B cell (primary cell): ENCODE results near the gene PRKACA. TPM values are rescaled to one million over a fixed set of nuclear protein-coding genes. Genes with fewer than 3 reads are reported as not detected.

Source experiments
- ATAC-seq: fragments of 200-7000 bp; cut with Tn5 transposase; one replicate; pipeline ENCODE4 v1.10.0; 2021; ENCODE audit warnings: low read depth, mild to moderate bottlenecking, moderate number of reproducible peaks, moderate library complexity
- CTCF ChIA-PET: fragments of 350-600 bp; sonication (Branson Sonifier 250); formaldehyde crosslinking; loops from one replicate; lab custom pipeline; 2021; ENCODE audit warnings: antibody characterized with exemption, inconsistent platforms; lab: Charles Lee
- POLR2A ChIA-PET: fragments of 350-600 bp; sonication (Branson Sonifier 250); formaldehyde crosslinking; loops from one replicate; lab custom pipeline; 2021; ENCODE audit warnings: antibody characterized with exemption; lab: Charles Lee
- DNase-seq: peaks from one replicate; pipeline ENCODE4 v3.0.0; 2013
- H2AFZ ChIP-seq: 2 replicates; pipeline ENCODE4 v1.6.1; 2012; ENCODE audit warnings: mild to moderate bottlenecking, low read depth, low read length; ENCODE audit not compliant: insufficient read depth, poor library complexity, severe bottlenecking
- H3K27ac ChIP-seq, 2 donors: 1 replicate in 1 of 2; 2 replicates in 1 of 2; pipeline ENCODE4 v1.5.1; 2012 to 2013; ENCODE audit warnings: low read length in 2 of 2, mild to moderate bottlenecking in 2 of 2, moderate library complexity in 1 of 2
- H3K27me3 ChIP-seq, 4 experiments: fragments of 200-600 bp in 1 of 4; sonication (generic) in 1 of 4; replicated peaks in 1 of 4; 1 replicate in 2 of 4; 2 replicates in 2 of 4; pipeline versions ENCODE4 v1.6.1 to v1.7.0; 2013 to 2016; ENCODE audit warnings: low read length in 3 of 4, mild to moderate bottlenecking in 2 of 4, mixed read lengths in 1 of 4, moderate library complexity in 1 of 4; ENCODE audit not compliant: insufficient read depth in 4 of 4, control insufficient read depth in 3 of 4; ENCODE audit errors: control extremely low read depth in 1 of 4
- H3K36me3 ChIP-seq, 2 experiments: replicated peaks in 1 of 2; 1 replicate in 1 of 2; 2 replicates in 1 of 2; pipeline versions ENCODE4 v1.6.1 to v1.7.1; 2013; ENCODE audit warnings: low read length in 1 of 2; ENCODE audit not compliant: insufficient read depth in 2 of 2, control insufficient read depth in 1 of 2; ENCODE audit errors: control extremely low read depth in 1 of 2, extremely low read depth in 1 of 2
- H3K4me1 ChIP-seq, 2 donors: fragments of 200-600 bp in 1 of 2; sonication (generic) in 1 of 2; 1 replicate in 1 of 2; 2 replicates in 1 of 2; pipeline versions ENCODE4 v1.5.1 to v1.6.1; 2013 to 2017; ENCODE audit warnings: low read length in 2 of 2; ENCODE audit not compliant: control insufficient read depth in 2 of 2, insufficient read depth in 2 of 2
- H3K4me2 ChIP-seq: replicated peaks from 2 replicates; pipeline ENCODE3; 2012; ENCODE audit warnings: mild to moderate bottlenecking, low read depth, low read length; ENCODE audit not compliant: poor library complexity, severe bottlenecking
- H3K4me3 ChIP-seq, 5 experiments: fragments of 200-600 bp in 1 of 5; sonication (generic) in 1 of 5; 1 replicate in 3 of 5; 2 replicates in 2 of 5; pipeline versions ENCODE4 v1.5.1 to v1.7.0; 2011 to 2016; ENCODE audit warnings: low read length in 4 of 5, mild to moderate bottlenecking in 4 of 5, low read depth in 2 of 5, control low read depth in 1 of 5, moderate library complexity in 1 of 5; ENCODE audit not compliant: insufficient read depth in 1 of 5; ENCODE audit errors: control extremely low read depth in 1 of 5, extremely low read depth in 1 of 5
- H3K79me2 ChIP-seq: fragments of 200-600 bp; sonication (generic); one replicate; pipeline ENCODE4 v1.6.0; 2016; ENCODE audit warnings: low read length; ENCODE audit not compliant: control insufficient read depth, insufficient read depth
- H3K9ac ChIP-seq: fragments of 200-600 bp; sonication (generic); 2 replicates; pipeline ENCODE4 v1.6.1; 2017; ENCODE audit warnings: mild to moderate bottlenecking, low read length, moderate library complexity
- H3K9me3 ChIP-seq, 3 donors: one replicate each; pipeline versions ENCODE4 v1.6.1 to v1.7.1; 2013; ENCODE audit warnings: low read length in 2 of 3; ENCODE audit not compliant: control insufficient read depth in 2 of 3, insufficient read depth in 1 of 3; ENCODE audit errors: control extremely low read depth in 1 of 3
- H4K20me1 ChIP-seq: 2 replicates; pipeline ENCODE4 v1.6.0; 2012; ENCODE audit warnings: mild to moderate bottlenecking, low read length; ENCODE audit not compliant: insufficient read depth, control insufficient read depth, poor library complexity, severe bottlenecking
- H3K27ac Mint-ChIP-seq: one replicate; pipeline ENCODE4 v1.8.0; 2021; ENCODE audit warnings: mixed read lengths
- H3K27me3 Mint-ChIP-seq: one replicate; pipeline ENCODE4 v1.8.0; 2021; ENCODE audit warnings: mixed read lengths
- H3K4me1 Mint-ChIP-seq: one replicate; pipeline ENCODE4 v1.8.0; 2021; ENCODE audit warnings: mixed read lengths
- H3K4me3 Mint-ChIP-seq: one replicate; pipeline ENCODE4 v1.8.0; 2021; ENCODE audit warnings: mixed read lengths
- H3K9me3 Mint-ChIP-seq: one replicate; pipeline ENCODE4 v1.8.0; 2022; ENCODE audit warnings: mixed read lengths; ENCODE audit not compliant: insufficient read depth
- EZH2 ChIP-seq: IDR thresholded peaks from 2 replicates; pipeline ENCODE4 v1.6.1; 2012; ENCODE audit warnings: borderline replicate concordance, low read depth, mild to moderate bottlenecking, moderate library complexity, low read length; ENCODE audit not compliant: insufficient read depth, poor library complexity, severe bottlenecking
- WGBS: methylation state at CpG from one replicate; pipeline ENCODE4 v1.1.5; 2013; ENCODE audit warnings: missing lambda C conversion rate; ENCODE audit not compliant: insufficient coverage; 5-methylcytosine and 5-hydroxymethylcytosine counted together
- intact Hi-C: fragments of 100-400 bp; cut with micrococcal nuclease; formaldehyde crosslinking; loops from one replicate; pipeline ENCODE4 v1.10.0; 2022
- polyA plus RNA-seq: library from polyadenylated mRNA; depleted of rRNA; stranded (reverse); fragments of >200 nt; gene quantifications from 2 replicates; pipeline ENCODE4 v1.2.3, GENCODE V29; 2012
- total RNA-seq, 2 donors: library from RNA; stranded (reverse); fragments of 120-200 nt in 1 of 2; gene quantifications; 1 replicate in 1 of 2; 2 replicates in 1 of 2; pipeline versions ENCODE4 v1.2.3 to v1.2.4, GENCODE V29; 2013 to 2022
- TF ChIP-seq, protein P1 (sequence below): fragments of 200-600 bp; IDR thresholded peaks from one replicate; pipeline ENCODE4 v1.8.0; 2022; ENCODE audit warnings: antibody characterized with exemption, mild to moderate bottlenecking

The PRKACA gene
- total and polyA plus RNA-seq, 2 donors (not counting 1 experiment from before 2014, with no cell fraction given) = 36.8 to 43.0 TPM

DNA sequence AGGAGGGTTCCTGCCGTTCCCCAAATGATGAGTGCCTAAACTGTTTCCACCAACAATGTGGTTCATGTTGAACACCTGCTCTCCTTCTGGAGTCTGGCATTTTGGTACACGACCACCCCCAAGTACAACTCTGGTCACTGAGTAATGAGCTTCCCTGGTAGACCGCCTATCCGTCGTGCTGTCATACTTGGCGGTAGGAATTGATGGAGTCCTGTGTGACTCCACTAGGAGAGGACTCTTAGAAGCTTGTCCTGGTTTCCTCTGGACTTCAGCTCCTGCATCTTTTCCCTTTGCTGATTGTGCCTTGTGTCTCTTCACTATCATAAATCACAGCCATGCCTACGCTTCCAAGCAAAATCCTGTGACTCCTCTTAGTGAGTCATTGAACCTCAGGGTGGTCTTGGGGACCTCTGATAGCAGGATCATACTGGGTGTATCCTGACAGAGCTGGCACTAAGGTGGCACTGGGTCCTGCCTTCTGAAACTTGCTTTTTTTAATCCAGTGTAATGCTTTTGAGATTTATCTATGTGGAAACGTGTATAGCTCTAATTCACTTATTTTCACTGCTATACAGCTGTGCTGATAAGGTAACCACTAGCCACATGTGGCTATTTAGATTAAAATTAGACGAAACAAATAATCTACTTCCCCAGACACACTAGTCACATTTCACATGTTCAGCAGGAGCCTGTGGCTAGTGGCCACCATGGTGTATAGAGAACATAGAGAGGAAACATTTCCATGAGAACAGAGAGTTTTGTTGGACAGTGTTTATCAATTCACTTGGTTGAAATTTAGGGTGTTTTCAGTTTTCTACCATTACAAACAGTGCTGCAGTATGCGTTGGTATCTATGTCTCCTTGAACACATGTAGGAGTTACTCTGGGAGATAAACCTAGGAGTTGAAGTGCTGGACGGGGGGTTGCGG is 25.0 kb upstream of the PRKACA start:
- Histone ChIP-seq H3K4me3 (no peak overlapping the region), H3K9me3 (no peaks in the 10 kb centered on the region), H3K27ac (no peak overlapping the region), H3K79me2 (peaks cover 80% of the 10 kb centered on the region), H3K36me3 (no peaks in the 10 kb centered on the region), H3K4me2 (no peak overlapping the region), H3K9ac (no peak overlapping the region), H4K20me1 (no peaks in the 10 kb centered on the region), H3K27me3 (no peaks in the 10 kb centered on the region), H2AFZ (no peak overlapping the region), H3K4me1 (peaks cover 0 to 9% of the 10 kb centered on the region in 2 donors)
- WGBS = 97% methylated on average over 9 of the region's 12 CpGs
- DNase-seq (no peak), ATAC-seq (no peak)
- TF ChIP-seq, protein P1, sequence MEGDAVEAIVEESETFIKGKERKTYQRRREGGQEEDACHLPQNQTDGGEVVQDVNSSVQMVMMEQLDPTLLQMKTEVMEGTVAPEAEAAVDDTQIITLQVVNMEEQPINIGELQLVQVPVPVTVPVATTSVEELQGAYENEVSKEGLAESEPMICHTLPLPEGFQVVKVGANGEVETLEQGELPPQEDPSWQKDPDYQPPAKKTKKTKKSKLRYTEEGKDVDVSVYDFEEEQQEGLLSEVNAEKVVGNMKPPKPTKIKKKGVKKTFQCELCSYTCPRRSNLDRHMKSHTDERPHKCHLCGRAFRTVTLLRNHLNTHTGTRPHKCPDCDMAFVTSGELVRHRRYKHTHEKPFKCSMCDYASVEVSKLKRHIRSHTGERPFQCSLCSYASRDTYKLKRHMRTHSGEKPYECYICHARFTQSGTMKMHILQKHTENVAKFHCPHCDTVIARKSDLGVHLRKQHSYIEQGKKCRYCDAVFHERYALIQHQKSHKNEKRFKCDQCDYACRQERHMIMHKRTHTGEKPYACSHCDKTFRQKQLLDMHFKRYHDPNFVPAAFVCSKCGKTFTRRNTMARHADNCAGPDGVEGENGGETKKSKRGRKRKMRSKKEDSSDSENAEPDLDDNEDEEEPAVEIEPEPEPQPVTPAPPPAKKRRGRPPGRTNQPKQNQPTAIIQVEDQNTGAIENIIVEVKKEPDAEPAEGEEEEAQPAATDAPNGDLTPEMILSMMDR = no peak
- no peak for TF ChIP-seq EZH2
- POLR2A ChIA-PET = interaction anchor here (0.6 kb wide), 1 partner anchor 24 kb away, joined by 4 read pairs; no protein-coding TSS in a partner anchor
- Mint-ChIP-seq H3K27me3 (no peaks in the 10 kb centered on the region), H3K4me1 (peaks cover 5% of the 10 kb centered on the region), H3K27ac (no peak overlapping the region), H3K4me3 (no peak overlapping the region), H3K9me3 (no peaks in the 10 kb centered on the region)
- CTCF ChIA-PET = interaction anchor here (0.6 kb wide), 1 partner anchor 85 kb away, joined by 3 read pairs; no protein-coding TSS in a partner anchor
- intact Hi-C loops = no loop called here

DNA sequence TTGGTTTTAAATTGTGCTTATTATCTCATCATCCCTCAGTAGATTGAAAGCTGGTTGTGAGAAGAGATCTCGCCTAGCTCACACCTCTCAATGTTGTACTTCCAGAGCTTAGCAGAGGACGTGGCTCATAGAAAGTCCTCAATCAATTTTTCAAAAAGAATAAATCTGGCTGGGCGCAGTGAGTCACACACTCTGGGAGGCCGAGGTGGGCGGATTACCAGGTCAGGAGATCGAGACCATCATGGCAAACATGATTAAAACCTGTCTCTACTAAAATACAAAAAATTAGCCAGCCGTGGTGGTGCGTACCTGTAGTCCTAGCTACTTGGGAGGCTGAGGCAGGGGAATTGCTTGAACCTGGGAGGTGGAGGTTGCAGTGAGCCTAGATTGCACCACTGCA is 23.5 kb upstream of the PRKACA start:
- intact Hi-C loops = no loop called here
- no peak for TF ChIP-seq EZH2
- TF ChIP-seq, protein P1 = no peak
- Histone ChIP-seq H3K9me3 (no peaks in the 10 kb centered on the region), H3K4me1 (peaks cover under 1 to 13% of the 10 kb centered on the region in 2 donors), H3K9ac (no peak overlapping the region), H2AFZ (no peak overlapping the region), H3K36me3 (no peaks in the 10 kb centered on the region), H3K27ac (no peak overlapping the region), H4K20me1 (no peaks in the 10 kb centered on the region), H3K27me3 (no peaks in the 10 kb centered on the region), H3K4me3 (no peak overlapping the region), H3K79me2 (peaks cover 74% of the 10 kb centered on the region), H3K4me2 (no peak overlapping the region)
- ChIA-PET CTCF (interaction anchor here (1.1 to 2.5 kb wide), 4 partner anchors 26 to 339 kb away, joined by 3 to 10 read pairs (median 4); no protein-coding TSS in a partner anchor), POLR2A (interaction anchor here (0.7 kb wide), 1 partner anchor 293 kb away, joined by 4 read pairs; no protein-coding TSS in a partner anchor)
- no peak for ATAC-seq
- no peaks in the 10 kb centered on the region for H3K9me3 Mint-ChIP-seq
- WGBS = 100% methylated on average over 4 of the region's 8 CpGs
- no peak overlapping the region for H3K27ac Mint-ChIP-seq
- no peak overlapping the region for H3K4me3 Mint-ChIP-seq
- peaks cover 10% of the 10 kb centered on the region for H3K4me1 Mint-ChIP-seq
- no peak for DNase-seq
- H3K27me3 Mint-ChIP-seq = no peaks in the 10 kb centered on the region
